ENCODE measurements around the gene PTPRM. TPM values are rescaled to one million over a fixed set of nuclear protein-coding genes. Genes with fewer than 3 reads are reported as not detected.

Gene PTPRM
- total RNA-seq, 1 experiment from 2014 or later = 1.6 TPM

- in situ Hi-C loops (cut with HindIII; ENCODE audit: low pct_unique_long_range_greater_than_20kb, low sequenced_read_pairs) (no loop called here), intact Hi-C loops (cut with micrococcal nuclease; ENCODE audit: unreplicated experiment) (no loop called here)
- peaks cover 19% of the 10 kb centered on the region for H3K27me3 ChIP-seq (ENCODE audit: control insufficient read depth, insufficient read depth, low read length)
- ATAC-seq = no peak
- H3K9me3 ChIP-seq (ENCODE audit: control insufficient read depth, insufficient read depth, low read depth, low read length) = no peaks in the 10 kb centered on the region
- H3K36me3 ChIP-seq (ENCODE audit: control insufficient read depth, insufficient read depth, low read length) = no peaks in the 10 kb centered on the region
- BruUV-seq (replicated peaks) = no TSS peak
- ChIA-PET CTCF (no interaction called here), POLR2A (no interaction called here)
- no peak for DNase-seq (ENCODE audit: low read depth, low spot score)
- H3K4me3 ChIP-seq (ENCODE audit: low read depth in 2 of 2, low read length in 2 of 2) = no peak overlapping the region
- TF ChIP-seq SIN3A (IDR thresholded peaks at IDR 0.05; ENCODE audit: borderline replicate concordance, insufficient read depth, low read depth, low read length) (no peak), TCF7L2 (IDR thresholded peaks at IDR 0.05; ENCODE audit: low read depth, low read length) (no peak), REST (IDR thresholded peaks at IDR 0.05; ENCODE audit: insufficient read depth in 1 of 2, low read depth in 2 of 2, low read length in 1 of 2) (no peak), CTCF (IDR thresholded peaks at IDR 0.05) (no peak), POLR2AphosphoS5 (IDR thresholded peaks at IDR 0.05; ENCODE audit: low read depth, low read length) (no peak)
- H3K27ac ChIP-seq (ENCODE audit: low read length) = no peak overlapping the region
- no peaks in the 10 kb centered on the region for H3K4me1 ChIP-seq (ENCODE audit: control insufficient read depth, insufficient read depth, low read length)
These were observed 792.0 kb downstream of the PTPRM start for GRCh38 chr18:8359076-8359475.

- H3K4me1 ChIP-seq (ENCODE audit: control insufficient read depth, insufficient read depth, low read length) = no peaks in the 10 kb centered on the region
- no peaks in the 10 kb centered on the region for H3K9me3 ChIP-seq (ENCODE audit: control insufficient read depth, insufficient read depth, low read depth, low read length)
- H3K4me3 ChIP-seq (ENCODE audit: low read depth in 2 of 2, low read length in 2 of 2) = no peak overlapping the region
- TF ChIP-seq SIN3A (IDR thresholded peaks at IDR 0.05; ENCODE audit: borderline replicate concordance, insufficient read depth, low read depth, low read length) (no peak), REST (IDR thresholded peaks at IDR 0.05; ENCODE audit: insufficient read depth in 1 of 2, low read depth in 2 of 2, low read length in 1 of 2) (no peak), TCF7L2 (IDR thresholded peaks at IDR 0.05; ENCODE audit: low read depth, low read length) (no peak), POLR2AphosphoS5 (IDR thresholded peaks at IDR 0.05; ENCODE audit: low read depth, low read length) (no peak), CTCF (IDR thresholded peaks at IDR 0.05) (no peak)
- peaks cover 19% of the 10 kb centered on the region for H3K27me3 ChIP-seq (ENCODE audit: control insufficient read depth, insufficient read depth, low read length)
- DNase-seq (ENCODE audit: low read depth, low spot score) (no peak), ATAC-seq (no peak)
- H3K36me3 ChIP-seq (ENCODE audit: control insufficient read depth, insufficient read depth, low read length) = no peaks in the 10 kb centered on the region
- no peak overlapping the region for H3K27ac ChIP-seq (ENCODE audit: low read length)
- in situ Hi-C loops (cut with HindIII; ENCODE audit: low pct_unique_long_range_greater_than_20kb, low sequenced_read_pairs) (no loop called here), intact Hi-C loops (cut with micrococcal nuclease; ENCODE audit: unreplicated experiment) (no loop called here)
- CTCF ChIA-PET = no interaction called here
- no TSS peak for BruUV-seq (replicated peaks)
- POLR2A ChIA-PET = no interaction called here
These were observed 792.4 kb downstream of the PTPRM start for GRCh38 chr18:8359481-8359880.

All from Panc1 (cell line).